Fibroblast of villous mesenchyme (primary cell): Measurements from ENCODE around the gene SAP30. TPM values are rescaled to one million over a fixed set of nuclear protein-coding genes. Genes with fewer than 3 reads are reported as not detected.

Source experiments
- DNase-seq: peaks from one replicate; pipeline ENCODE4 v3.0.0-alpha.2; 2010; ENCODE audit warnings: low read depth
- H3K4me3 ChIP-seq: 2 replicates; pipeline ENCODE4 v1.5.1; 2011; ENCODE audit warnings: low read depth, mild to moderate bottlenecking, low read length
- CTCF ChIP-seq: IDR thresholded peaks from 2 replicates; pipeline ENCODE4 v1.5.1; 2012; ENCODE audit warnings: low read depth, mild to moderate bottlenecking, low read length; ENCODE audit not compliant: insufficient read depth
- total RNA-seq: library from RNA; depleted of rRNA; stranded (reverse); fragments of >200 nt; gene quantifications from 2 replicates; pipeline ENCODE4 v1.2.3, GENCODE V29; 2012

Gene SAP30
- total RNA-seq, 1 donor, result 21.2 TPM

DNA sequence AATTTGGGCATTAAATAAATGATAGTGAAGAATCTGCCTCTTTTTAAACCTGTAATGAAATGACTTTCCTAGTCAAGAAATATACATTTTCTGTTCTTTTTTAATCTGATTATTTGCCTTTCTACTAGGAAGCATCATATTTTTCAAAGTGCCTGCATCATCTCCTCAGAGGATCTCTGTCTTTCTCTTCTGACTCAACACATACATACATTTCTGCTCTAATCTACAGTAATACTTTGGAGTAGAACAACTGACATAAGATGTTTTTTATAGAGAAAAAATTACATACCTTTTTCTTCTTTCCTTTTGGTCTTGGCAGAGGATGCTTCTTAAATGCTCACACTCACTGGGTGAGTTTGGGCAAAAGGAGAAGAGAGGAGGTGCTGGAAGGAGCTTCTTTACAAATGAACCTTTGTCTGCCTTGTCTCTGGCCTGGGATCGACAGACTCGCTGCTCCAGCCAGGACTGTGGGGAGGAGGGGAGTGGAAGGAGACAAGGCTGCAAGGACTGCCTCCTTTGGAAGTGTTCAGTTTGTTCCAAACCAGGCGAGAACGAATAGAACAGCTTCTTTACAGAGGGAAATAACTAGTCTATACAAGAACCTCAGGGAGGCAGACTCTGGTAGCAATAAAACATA is 28.1 kb downstream of the SAP30 start, which contains the start of gene SCRG1:
TSS of gene SCRG1 (minus strand) at position 338 of the 637 bp plus-strand sequence. CDS start 7,702 bp downstream, outside the sequence.
- no peak for DNase-seq
- H3K4me3 ChIP-seq, result no peak within 1 kb of the TSS
- TF ChIP-seq CTCF, result no peak

DNA sequence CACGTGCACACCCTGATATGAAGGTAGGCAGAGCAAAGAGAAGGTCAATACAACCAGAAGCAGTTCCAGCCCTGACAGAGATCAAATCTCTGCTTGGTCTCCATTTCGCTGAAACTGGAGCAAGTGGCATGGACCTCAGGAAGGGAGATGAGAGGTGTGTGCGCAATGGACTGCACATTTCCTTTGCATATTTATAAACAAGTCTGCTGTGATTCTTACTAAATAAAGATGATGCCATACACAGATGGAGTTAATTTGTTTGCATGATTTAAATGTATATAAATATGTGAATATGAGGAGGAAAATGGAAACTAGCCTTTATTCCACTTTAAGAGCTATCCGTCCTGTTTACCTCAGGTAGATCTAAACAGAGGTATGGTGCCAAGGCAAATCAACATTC is 30.3 kb downstream of the SAP30 start:
- no peak overlapping the region for H3K4me3 ChIP-seq
- no peak for DNase-seq
- TF ChIP-seq CTCF, result no peak

DNA sequence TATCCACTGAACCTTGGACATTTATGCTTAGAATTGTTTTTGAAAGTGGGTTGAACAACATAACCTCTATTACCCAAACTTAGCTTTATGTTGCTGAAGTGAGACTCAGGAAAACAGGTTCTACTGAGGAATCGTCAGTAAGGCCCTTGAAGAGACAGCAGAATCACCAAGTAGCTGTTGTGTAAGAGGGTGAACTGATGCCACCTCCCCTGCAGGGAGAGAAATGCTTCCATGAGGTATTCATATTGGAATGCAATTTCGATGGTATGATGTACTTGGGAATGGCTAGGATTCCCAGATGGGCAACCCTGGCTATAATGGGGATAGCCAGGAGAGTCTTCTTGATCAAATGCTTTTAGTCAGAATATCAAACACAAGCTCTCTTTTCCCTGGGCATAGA is 32.3 kb downstream of the SAP30 start:
- no peak for TF ChIP-seq CTCF
- DNase-seq, result no peak
- H3K4me3 ChIP-seq, result no peak overlapping the region

DNA sequence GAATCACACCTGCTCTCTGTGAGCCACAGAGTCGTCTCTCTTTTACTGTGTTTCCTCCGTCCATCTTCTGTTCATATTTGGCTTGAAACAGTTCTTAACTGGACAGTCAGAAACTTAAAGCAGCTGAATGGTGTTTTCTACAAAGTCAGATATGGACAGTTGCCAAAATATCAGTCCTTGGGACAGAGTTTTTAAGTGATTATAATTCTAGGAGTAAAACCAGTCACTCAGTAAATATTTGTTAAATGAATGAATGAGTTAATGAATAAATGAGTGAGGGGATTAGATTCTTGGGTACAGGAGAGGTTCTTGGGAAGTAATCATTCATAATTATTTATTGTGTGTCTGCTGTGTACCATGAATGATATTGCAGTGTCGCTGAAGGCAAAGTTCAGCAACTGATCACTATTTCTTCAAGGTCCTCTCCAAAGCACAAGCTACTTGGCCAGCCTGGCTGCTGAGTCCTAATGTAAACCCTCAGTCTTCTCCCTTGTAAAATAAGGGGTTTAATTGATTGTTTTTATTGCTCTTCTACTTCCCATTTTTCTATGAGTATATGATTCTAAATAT is 33.6 kb downstream of the SAP30 start:
- no peak overlapping the region for H3K4me3 ChIP-seq
- DNase-seq, result no peak
- no peak for TF ChIP-seq CTCF

DNA sequence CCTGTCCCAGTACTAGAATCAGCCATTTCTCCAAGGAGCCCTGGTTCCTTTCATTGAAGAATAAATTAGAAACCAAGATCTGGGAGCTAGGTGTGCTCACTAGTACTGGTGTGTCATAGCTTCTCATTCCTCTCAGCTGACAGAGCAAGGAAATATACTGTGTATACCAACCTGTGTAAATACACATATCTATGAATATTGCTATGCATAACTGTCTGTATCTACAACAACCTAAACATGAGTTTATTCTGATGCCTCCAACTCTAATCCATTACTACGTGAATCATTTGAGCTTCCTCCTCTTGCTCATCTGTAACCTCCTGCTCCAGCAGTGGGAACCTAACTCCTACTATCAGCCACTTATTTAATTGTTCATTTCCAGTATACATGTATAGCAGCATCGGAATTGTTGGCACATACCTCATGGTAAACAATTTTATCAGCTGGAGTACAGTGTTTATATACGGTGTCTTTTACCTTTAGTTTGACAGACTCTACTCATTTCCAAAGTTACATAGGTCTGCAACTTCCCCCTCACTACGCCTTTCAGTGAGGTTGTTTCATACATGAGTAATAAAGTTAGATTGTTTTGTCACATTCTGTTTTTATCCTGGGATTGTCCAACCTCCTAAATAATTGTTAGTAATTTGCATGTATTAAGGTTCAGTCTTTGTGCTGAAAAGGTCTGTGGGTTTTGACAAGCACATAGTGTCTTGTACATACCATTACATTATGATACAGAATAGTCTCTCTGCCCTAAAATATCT is 35.3 kb downstream of the SAP30 start:
- no peak overlapping the region for H3K4me3 ChIP-seq
- DNase-seq, result no peak
- no peak for TF ChIP-seq CTCF

- no peak for TF ChIP-seq CTCF
- no peak for DNase-seq
- no peak overlapping the region for H3K4me3 ChIP-seq
These were observed 39.3 kb downstream of the SAP30 start for GRCh38 chr4:173410079-173410478.
